ENCODE data around the gene FAM168B.

The FAM168B gene

DNA sequence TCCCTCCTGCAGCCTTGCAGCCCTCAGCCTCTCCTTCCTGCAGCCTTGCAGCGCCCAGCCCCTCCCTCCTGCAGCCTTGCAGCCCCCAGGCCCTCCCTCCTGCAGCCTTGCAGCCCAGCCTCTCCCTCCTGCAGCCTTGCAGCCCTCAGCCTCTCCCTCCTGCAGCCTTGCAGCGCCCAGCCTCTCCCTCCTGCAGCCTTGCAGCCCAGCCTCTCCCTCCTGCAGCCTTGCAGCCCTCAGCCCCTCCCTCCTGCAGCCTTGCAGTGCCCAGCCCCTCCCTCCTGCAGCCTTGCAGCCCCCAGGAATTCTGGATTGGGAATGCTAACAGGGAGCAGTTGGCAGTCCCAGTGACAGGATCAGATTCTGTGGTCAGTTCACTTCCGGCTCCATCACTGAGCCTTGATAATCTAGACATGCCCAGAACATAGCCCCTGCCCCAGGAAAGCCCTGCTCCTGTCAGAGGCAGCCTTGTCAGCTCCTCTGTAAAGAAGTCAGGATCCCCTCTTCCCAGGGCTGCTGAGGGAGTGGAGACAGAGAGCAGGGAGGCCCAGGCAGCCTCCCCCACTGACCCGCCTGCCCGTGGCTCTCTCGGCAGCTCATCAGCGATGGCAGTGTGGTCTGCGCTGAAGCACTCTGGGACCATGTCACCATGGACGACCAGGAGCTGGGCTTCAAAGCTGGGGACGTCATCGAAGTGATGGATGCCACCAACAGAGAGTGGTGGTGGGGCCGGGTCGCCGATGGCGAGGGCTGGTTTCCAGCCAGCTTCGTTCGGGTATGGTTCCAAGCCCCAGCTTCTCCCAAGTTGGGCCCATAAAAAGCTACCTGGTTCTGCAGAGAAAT lies 54.8 kb downstream of the FAM168B start:
- TF ChIP-seq SPI1 (IDR thresholded peaks at IDR 0.05; ENCODE audit: low read depth, low read length) = no peak
- no peak for TF ChIP-seq TAF1 (IDR thresholded peaks at IDR 0.05; ENCODE audit: low read depth, low read length)
- no peak for TF ChIP-seq POLR2A (IDR thresholded peaks at IDR 0.05; ENCODE audit: low read depth, low read length)
- TF ChIP-seq PAX5 (IDR thresholded peaks at IDR 0.05; ENCODE audit: insufficient read depth, low read length, severe bottlenecking) = no peak
- no peak for TF ChIP-seq POU2F2 (IDR thresholded peaks at IDR 0.05; ENCODE audit: low read depth, low read length)
- TF ChIP-seq POLR2AphosphoS5 (IDR thresholded peaks at IDR 0.05; ENCODE audit: low read depth, low read length) = no peak
- no peak for DNase-seq (ENCODE audit: insufficient read length, low spot score)
- no peak for FAIRE-seq

DNA sequence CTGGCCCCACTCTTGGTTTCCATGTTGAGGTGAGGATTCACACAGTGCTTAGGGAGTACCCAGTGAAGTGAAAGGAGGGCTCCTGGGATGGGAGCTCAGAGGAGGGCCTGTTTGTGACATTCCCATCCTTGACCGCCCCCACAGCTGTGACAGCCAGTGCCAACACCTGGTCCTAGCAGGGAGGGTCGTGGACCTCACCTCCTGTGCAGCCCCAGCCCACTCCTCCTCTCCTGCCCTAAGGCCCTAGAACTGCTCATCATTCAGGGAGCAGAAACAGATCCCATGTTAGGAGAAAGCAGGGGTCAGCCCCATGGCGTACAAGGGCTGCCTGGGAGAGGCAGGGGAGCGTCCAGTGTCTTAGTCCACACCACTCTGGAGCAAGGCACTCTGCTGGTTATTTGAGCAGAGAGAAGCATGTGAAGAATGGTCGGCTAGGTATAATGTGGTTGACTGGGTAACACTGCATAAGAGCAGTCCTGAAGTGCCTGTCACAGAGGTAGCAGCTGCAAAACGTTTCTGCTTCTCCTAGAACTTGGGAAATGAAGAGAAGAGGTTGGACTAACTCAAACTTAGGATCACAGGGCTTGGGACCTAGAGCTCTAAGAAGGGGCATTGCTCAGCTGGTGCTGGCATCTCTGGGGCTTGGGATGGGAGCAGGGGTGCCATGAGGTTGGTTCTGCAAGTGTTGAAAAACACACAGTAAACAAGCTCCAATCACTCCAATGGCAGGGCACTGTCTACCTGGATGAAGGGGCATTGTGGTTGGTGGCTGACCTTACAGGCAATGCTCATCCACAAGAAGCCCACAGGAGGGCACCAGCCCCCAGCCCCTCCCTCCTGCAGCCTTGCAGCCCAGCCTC lies 55.6 kb downstream of the FAM168B start:
- no peak for TF ChIP-seq POLR2A (IDR thresholded peaks at IDR 0.05; ENCODE audit: low read depth, low read length)
- no peak for TF ChIP-seq POLR2AphosphoS5 (IDR thresholded peaks at IDR 0.05; ENCODE audit: low read depth, low read length)
- TF ChIP-seq POU2F2 (IDR thresholded peaks at IDR 0.05; ENCODE audit: low read depth, low read length) = no peak
- TF ChIP-seq PAX5 (IDR thresholded peaks at IDR 0.05; ENCODE audit: insufficient read depth, low read length, severe bottlenecking) = no peak
- no peak for TF ChIP-seq SPI1 (IDR thresholded peaks at IDR 0.05; ENCODE audit: low read depth, low read length)
- TF ChIP-seq TAF1 (IDR thresholded peaks at IDR 0.05; ENCODE audit: low read depth, low read length) = no peak
- no peak for FAIRE-seq
- DNase-seq (ENCODE audit: insufficient read length, low spot score) = no peak

- FAIRE-seq = no peak
- no peak for TF ChIP-seq POU2F2 (IDR thresholded peaks at IDR 0.05; ENCODE audit: low read depth, low read length)
- no peak for TF ChIP-seq POLR2A (IDR thresholded peaks at IDR 0.05; ENCODE audit: low read depth, low read length)
- no peak for TF ChIP-seq TAF1 (IDR thresholded peaks at IDR 0.05; ENCODE audit: low read depth, low read length)
- no peak for TF ChIP-seq PAX5 (IDR thresholded peaks at IDR 0.05; ENCODE audit: insufficient read depth, low read length, severe bottlenecking)
- TF ChIP-seq SPI1 (IDR thresholded peaks at IDR 0.05; ENCODE audit: low read depth, low read length) = no peak
- no peak for TF ChIP-seq POLR2AphosphoS5 (IDR thresholded peaks at IDR 0.05; ENCODE audit: low read depth, low read length)
- DNase-seq (ENCODE audit: insufficient read length, low spot score) = no peak
These were observed 56.4 kb downstream of the FAM168B start for GRCh38 chr2:131036696-131037397.

GRCh38 chr2:131036269-131036668 lies 57.0 kb downstream of the FAM168B start:
- DNase-seq (ENCODE audit: insufficient read length, low spot score) = no peak
- FAIRE-seq = no peak

DNA sequence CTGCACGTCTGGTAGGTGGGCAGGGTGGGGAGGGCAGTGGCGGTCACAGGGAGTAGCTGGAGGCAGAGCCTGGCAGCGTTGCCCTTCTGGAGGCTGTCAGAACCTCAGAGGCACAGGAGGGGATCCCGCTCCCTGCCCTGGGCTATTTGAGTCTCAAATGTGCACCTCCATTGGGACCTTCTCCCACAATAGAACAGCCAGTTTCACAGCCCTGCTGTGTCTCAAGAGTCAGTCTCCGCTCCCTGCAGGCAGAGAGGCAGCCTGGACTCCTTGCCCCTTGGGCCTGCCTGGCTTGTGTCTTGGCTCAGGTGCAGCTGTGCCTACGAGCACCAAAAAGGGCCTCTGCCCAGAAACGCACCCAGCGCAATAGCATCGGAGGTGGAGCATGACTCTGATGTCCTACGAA lies 57.4 kb downstream of the FAM168B start:
- no peak for DNase-seq (ENCODE audit: insufficient read length, low spot score)
- TF ChIP-seq TAF1 (IDR thresholded peaks at IDR 0.05; ENCODE audit: low read depth, low read length) (no peak), PAX5 (IDR thresholded peaks at IDR 0.05; ENCODE audit: insufficient read depth, low read length, severe bottlenecking) (no peak), POLR2A (IDR thresholded peaks at IDR 0.05; ENCODE audit: low read depth, low read length) (no peak), POU2F2 (IDR thresholded peaks at IDR 0.05; ENCODE audit: low read depth, low read length) (no peak), POLR2AphosphoS5 (IDR thresholded peaks at IDR 0.05; ENCODE audit: low read depth, low read length) (no peak), SPI1 (IDR thresholded peaks at IDR 0.05; ENCODE audit: low read depth, low read length) (no peak)
- no peak for FAIRE-seq

More at GRCh38 chr2:131036269-131036668, 57.0 kb downstream of the FAM168B start:
- no peak for TF ChIP-seq POLR2A (IDR thresholded peaks at IDR 0.05; ENCODE audit: low read depth, low read length)
- TF ChIP-seq TAF1 (IDR thresholded peaks at IDR 0.05; ENCODE audit: low read depth, low read length) = no peak
- TF ChIP-seq SPI1 (IDR thresholded peaks at IDR 0.05; ENCODE audit: low read depth, low read length) = no peak
- no peak for TF ChIP-seq POLR2AphosphoS5 (IDR thresholded peaks at IDR 0.05; ENCODE audit: low read depth, low read length)
- TF ChIP-seq POU2F2 (IDR thresholded peaks at IDR 0.05; ENCODE audit: low read depth, low read length) = no peak
- no peak for TF ChIP-seq PAX5 (IDR thresholded peaks at IDR 0.05; ENCODE audit: insufficient read depth, low read length, severe bottlenecking)

DNA sequence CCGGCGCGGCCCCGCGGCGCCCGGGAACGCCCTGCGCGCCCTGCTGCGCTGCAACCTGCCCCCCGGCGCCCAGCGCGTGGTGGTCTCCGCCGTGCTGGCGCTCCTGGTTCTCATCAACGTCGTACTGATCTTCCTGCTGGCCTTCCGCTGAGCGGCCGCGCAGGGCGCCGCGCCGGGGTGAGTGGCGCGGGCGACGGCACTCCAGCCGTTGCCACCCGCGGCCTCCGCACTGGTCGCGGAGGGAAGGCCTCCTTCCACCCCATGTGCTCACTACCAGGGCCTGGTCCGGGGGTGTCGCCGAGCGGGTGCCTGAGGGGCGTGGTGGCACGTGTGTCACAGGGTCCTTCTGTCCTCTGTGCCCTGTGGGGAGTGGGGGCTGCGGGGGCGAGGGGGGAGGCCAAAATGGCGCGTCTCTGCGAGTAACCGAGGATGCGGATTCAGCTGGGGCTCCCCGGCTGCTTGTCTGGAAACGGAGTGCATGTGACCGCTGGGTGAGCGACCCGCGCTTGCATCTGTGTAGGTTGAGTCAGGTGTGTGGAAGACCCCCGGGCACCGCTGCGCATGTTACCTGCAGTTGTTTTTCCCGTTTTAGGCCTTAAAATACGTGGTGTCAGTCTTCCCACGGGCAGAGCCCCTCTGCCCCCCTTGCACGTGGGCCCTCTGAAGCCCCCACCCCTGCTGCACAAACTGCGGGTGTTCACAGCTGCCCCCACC lies 58.0 kb downstream of the FAM168B start:
- FAIRE-seq = no peak
- TF ChIP-seq SPI1 (IDR thresholded peaks at IDR 0.05; ENCODE audit: low read depth, low read length) (no peak), TAF1 (IDR thresholded peaks at IDR 0.05; ENCODE audit: low read depth, low read length) (no peak), POU2F2 (IDR thresholded peaks at IDR 0.05; ENCODE audit: low read depth, low read length) (no peak), POLR2A (IDR thresholded peaks at IDR 0.05; ENCODE audit: low read depth, low read length) (no peak)
- DNase-seq (ENCODE audit: insufficient read length, low spot score) = no peak

DNA sequence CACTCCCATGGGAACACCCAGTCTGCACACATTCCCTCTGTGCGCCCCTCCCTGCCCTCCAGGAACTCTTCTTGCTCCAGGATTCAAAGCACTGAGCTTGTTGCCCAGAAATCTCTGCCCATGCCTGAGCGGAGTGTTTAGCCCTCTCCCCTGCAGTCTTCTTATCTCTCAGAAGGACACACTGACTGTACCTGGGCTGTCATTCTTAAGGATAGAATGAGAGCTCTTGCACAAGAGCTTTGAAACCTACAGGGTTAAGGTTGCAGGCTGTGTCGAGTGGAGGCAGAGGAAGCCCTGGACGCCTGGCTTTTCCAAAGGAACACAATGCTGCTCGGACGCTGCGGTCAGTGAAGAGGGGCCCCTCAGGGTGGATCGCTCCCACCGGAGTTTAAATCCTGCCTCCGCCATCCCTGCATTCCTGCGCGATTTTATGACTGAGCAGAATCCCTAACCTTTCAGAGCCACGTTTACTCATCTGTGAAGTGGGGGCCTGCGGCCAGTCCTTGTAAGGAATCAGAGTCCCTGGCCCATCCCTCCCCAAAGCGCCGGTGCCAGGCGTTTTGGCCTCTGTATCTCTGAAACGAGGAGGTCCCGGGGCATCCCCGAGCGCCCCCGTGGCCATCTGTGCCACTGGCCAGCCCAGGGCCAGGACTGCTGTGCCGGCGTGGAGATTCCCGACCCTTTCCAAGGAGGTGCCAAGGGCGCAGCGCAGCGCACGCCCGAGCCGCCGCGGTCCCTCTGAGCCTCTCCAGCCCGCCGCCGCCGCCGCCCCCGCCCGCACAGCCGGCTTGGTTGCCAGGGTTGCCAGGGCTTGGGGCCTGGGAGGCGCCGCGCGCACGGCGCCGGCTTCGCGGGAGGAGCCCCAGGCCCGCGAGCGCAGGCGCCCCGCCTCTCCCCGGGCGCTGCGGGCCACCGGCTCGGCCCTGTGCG lies 58.9 kb downstream of the FAM168B start:
- no peak for FAIRE-seq
- TF ChIP-seq SPI1 (IDR thresholded peaks at IDR 0.05; ENCODE audit: low read depth, low read length) = no peak
- TF ChIP-seq POLR2A (IDR thresholded peaks at IDR 0.05; ENCODE audit: low read depth, low read length) = no peak
- TF ChIP-seq PAX5 (IDR thresholded peaks at IDR 0.05; ENCODE audit: insufficient read depth, low read length, severe bottlenecking) = no peak
- no peak for TF ChIP-seq POU2F2 (IDR thresholded peaks at IDR 0.05; ENCODE audit: low read depth, low read length)
- TF ChIP-seq TAF1 (IDR thresholded peaks at IDR 0.05; ENCODE audit: low read depth, low read length) = no peak
- TF ChIP-seq POLR2AphosphoS5 (IDR thresholded peaks at IDR 0.05; ENCODE audit: low read depth, low read length) = no peak
- no peak for DNase-seq (ENCODE audit: insufficient read length, low spot score)

- no peak for FAIRE-seq
- DNase-seq (ENCODE audit: insufficient read length, low spot score) = no peak
- no peak for TF ChIP-seq TAF1 (IDR thresholded peaks at IDR 0.05; ENCODE audit: low read depth, low read length)
- no peak for TF ChIP-seq PAX5 (IDR thresholded peaks at IDR 0.05; ENCODE audit: insufficient read depth, low read length, severe bottlenecking)
These were observed 59.5 kb downstream of the FAM168B start for GRCh38 chr2:131033786-131034121.
